ENCODE measurements around the gene OIT3.

Gene OIT3

GRCh38 chr10:72981028-72981881 is 87.7 kb downstream of the OIT3 start:
- WGBS, 2 experiments (ENCODE audit: insufficient coverage in 2 of 2), result 90 to 97% methylated on average over 4 of the region's 4 CpGs
- Histone ChIP-seq H3K4me3 (ENCODE audit: extremely low read depth, insufficient read depth, low read length, poor library complexity, severe bottlenecking) (no peak overlapping the region), H3K9me3 (ENCODE audit: control insufficient read depth, low read length) (peaks cover 26% of the 10 kb centered on the region), H3K36me3 (ENCODE audit: control insufficient read depth, insufficient read depth, low read length) (no peaks in the 10 kb centered on the region), H3K4me1 (ENCODE audit: control insufficient read depth, insufficient read depth, low read length, poor library complexity, severe bottlenecking) (no peaks in the 10 kb centered on the region), H3K27ac (ENCODE audit: low read depth, low read length, severe bottlenecking) (no peak overlapping the region)

- no peaks in the 10 kb centered on the region for H3K4me1 ChIP-seq (ENCODE audit: control insufficient read depth, insufficient read depth, low read length, poor library complexity, severe bottlenecking)
- no peak overlapping the region for H3K27ac ChIP-seq (ENCODE audit: low read depth, low read length, severe bottlenecking)
- H3K36me3 ChIP-seq (ENCODE audit: control insufficient read depth, insufficient read depth, low read length), result no peaks in the 10 kb centered on the region
- WGBS, 2 experiments (ENCODE audit: insufficient coverage in 2 of 2), result 100% methylated on average over 1 of the region's 2 CpGs; no CpG with 5 or more reads in 1 of the 2 experiments
- H3K9me3 ChIP-seq (ENCODE audit: control insufficient read depth, low read length), result peaks cover 21% of the 10 kb centered on the region
- H3K4me3 ChIP-seq (ENCODE audit: extremely low read depth, insufficient read depth, low read length, poor library complexity, severe bottlenecking), result no peak overlapping the region
Measured at GRCh38 chr10:72981882-72982529, 88.5 kb downstream of the OIT3 start.
